Hepatocyte (in vitro differentiated cells): ENCODE results near the gene TPST1. TPM values are rescaled to one million over a fixed set of nuclear protein-coding genes. Genes with fewer than 3 reads are reported as not detected.

Source experiments
- DNase-seq: peaks from one replicate; pipeline ENCODE4 v3.0.0-alpha.2; 2016; ENCODE audit warnings: low spot score
- H2AFZ ChIP-seq: fragments of 200-600 bp; sonication (generic); 2 replicates; pipeline ENCODE4 v1.6.0; 2016; ENCODE audit warnings: antibody characterized with exemption, mild to moderate bottlenecking
- H3K27ac ChIP-seq: fragments of 200-600 bp; sonication (generic); 2 replicates; pipeline ENCODE4 v1.5.1; 2016; ENCODE audit warnings: mild to moderate bottlenecking
- H3K27me3 ChIP-seq: fragments of 200-600 bp; sonication (generic); 2 replicates; pipeline ENCODE4 v1.6.1; 2016
- H3K36me3 ChIP-seq: fragments of 200-600 bp; sonication (generic); replicated peaks from 2 replicates; pipeline ENCODE4 v1.5.1; 2016; ENCODE audit warnings: low read depth; ENCODE audit not compliant: insufficient read depth
- H3K4me1 ChIP-seq: fragments of 200-600 bp; sonication (generic); 2 replicates; pipeline ENCODE4 v1.5.1; 2016; ENCODE audit warnings: mild to moderate bottlenecking, moderate library complexity; ENCODE audit not compliant: insufficient read depth
- H3K4me2 ChIP-seq: fragments of 200-600 bp; sonication (generic); 2 replicates; pipeline ENCODE4 v1.6.0; 2016
- H3K4me3 ChIP-seq: fragments of 200-600 bp; sonication (generic); 2 replicates; pipeline ENCODE4 v1.5.1; 2016; ENCODE audit warnings: mild to moderate bottlenecking
- H3K79me2 ChIP-seq: fragments of 200-600 bp; sonication (generic); 2 replicates; pipeline ENCODE4 v1.6.0; 2017; ENCODE audit warnings: mild to moderate bottlenecking
- H3K9me2 ChIP-seq: fragments of 200-600 bp; sonication (generic); replicated peaks from 2 replicates; pipeline ENCODE4 v1.6.0; 2017; ENCODE audit warnings: mild to moderate bottlenecking; ENCODE audit not compliant: insufficient read depth
- H3K9me3 ChIP-seq: fragments of 200-600 bp; sonication (generic); 2 replicates; pipeline ENCODE4 v1.5.1; 2016; ENCODE audit warnings: low read depth, mild to moderate bottlenecking
- H4K20me1 ChIP-seq: fragments of 200-600 bp; sonication (generic); 2 replicates; pipeline ENCODE4 v1.6.0; 2016; ENCODE audit warnings: mild to moderate bottlenecking; ENCODE audit not compliant: insufficient read depth, poor library complexity, severe bottlenecking
- EZH2 ChIP-seq: fragments of 200-600 bp; sonication (generic); IDR thresholded peaks from 2 replicates; pipeline ENCODE4 v1.6.1; 2016; ENCODE audit warnings: antibody characterized with exemption, mild to moderate bottlenecking, borderline replicate concordance
- EZH2phosphoT487 ChIP-seq: fragments of 200-600 bp; sonication (generic); IDR thresholded peaks from one replicate; pipeline ENCODE4 v1.6.1; 2018; ENCODE audit warnings: antibody characterized with exemption, mild to moderate bottlenecking, low read depth, moderate library complexity; ENCODE audit not compliant: unreplicated experiment, severe bottlenecking
- WGBS: methylation state at CpG from one replicate; pipeline ENCODE4 v1.1.6; 2016; ENCODE audit warnings: low lambda C conversion rate; ENCODE audit errors: missing lambda C conversion rate; 5-methylcytosine and 5-hydroxymethylcytosine counted together
- polyA plus RNA-seq: library from polyadenylated mRNA; unstranded; fragments of >200 nt; fragmentation: Nextera tagmentation; extraction: Ambion mirVana; gene quantifications from 2 replicates; pipeline ENCODE4 v1.2.1, GENCODE V29; 2016
- total RNA-seq: library from RNA; depleted of rRNA; stranded (reverse); fragments of >200 nt; gene quantifications from 2 replicates; pipeline ENCODE4 v1.2.3, GENCODE V29; 2014
- TF ChIP-seq, protein P1 (sequence below): fragments of 200-600 bp; sonication (generic); IDR thresholded peaks from 2 replicates; pipeline ENCODE4 v1.5.1; 2016; ENCODE audit warnings: antibody characterized with exemption, mild to moderate bottlenecking; ENCODE audit not compliant: poor library complexity

TPST1 gene
- total and polyA plus RNA-seq, 2 experiments from 2014 or later: 85.2 to 91.2 TPM

DNA sequence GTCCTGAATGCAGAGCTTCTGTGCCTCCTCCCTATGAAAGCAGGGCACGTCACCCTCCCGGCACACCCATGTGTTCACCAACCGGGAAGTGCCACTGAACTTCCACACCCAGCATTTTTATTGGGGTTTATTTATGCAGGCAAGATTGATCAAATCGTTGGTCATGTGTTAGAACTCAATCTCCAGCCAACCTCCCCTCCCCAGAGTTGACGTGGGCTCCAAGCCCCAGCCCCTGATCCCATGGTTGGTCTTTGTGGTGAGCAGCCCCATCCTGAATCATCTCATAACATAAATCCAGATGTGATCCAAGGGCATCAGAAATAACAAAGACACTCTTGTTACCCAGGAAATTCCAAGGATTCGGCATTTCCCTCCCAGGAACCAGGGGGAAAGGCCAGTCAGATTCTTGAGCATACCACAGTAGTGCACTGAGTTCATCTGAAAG, 151.2 kb downstream of the TPST1 start:
- H3K4me3 ChIP-seq: no peak overlapping the region
- TF ChIP-seq EZH2 (no peak), EZH2phosphoT487 (no peak)
- TF ChIP-seq, protein P1, sequence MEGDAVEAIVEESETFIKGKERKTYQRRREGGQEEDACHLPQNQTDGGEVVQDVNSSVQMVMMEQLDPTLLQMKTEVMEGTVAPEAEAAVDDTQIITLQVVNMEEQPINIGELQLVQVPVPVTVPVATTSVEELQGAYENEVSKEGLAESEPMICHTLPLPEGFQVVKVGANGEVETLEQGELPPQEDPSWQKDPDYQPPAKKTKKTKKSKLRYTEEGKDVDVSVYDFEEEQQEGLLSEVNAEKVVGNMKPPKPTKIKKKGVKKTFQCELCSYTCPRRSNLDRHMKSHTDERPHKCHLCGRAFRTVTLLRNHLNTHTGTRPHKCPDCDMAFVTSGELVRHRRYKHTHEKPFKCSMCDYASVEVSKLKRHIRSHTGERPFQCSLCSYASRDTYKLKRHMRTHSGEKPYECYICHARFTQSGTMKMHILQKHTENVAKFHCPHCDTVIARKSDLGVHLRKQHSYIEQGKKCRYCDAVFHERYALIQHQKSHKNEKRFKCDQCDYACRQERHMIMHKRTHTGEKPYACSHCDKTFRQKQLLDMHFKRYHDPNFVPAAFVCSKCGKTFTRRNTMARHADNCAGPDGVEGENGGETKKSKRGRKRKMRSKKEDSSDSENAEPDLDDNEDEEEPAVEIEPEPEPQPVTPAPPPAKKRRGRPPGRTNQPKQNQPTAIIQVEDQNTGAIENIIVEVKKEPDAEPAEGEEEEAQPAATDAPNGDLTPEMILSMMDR: no peak
- no peak overlapping the region for H3K4me2 ChIP-seq
- H3K36me3 ChIP-seq: no peaks in the 10 kb centered on the region
- no peak for DNase-seq
- no peaks in the 10 kb centered on the region for H4K20me1 ChIP-seq
- H3K27me3 ChIP-seq: no peaks in the 10 kb centered on the region
- H3K9me3 ChIP-seq: no peaks in the 10 kb centered on the region
- H3K4me1 ChIP-seq: peaks cover 4% of the 10 kb centered on the region
- no peaks in the 10 kb centered on the region for H3K9me2 ChIP-seq
- peak overlapping the region; percentile 21 for H3K27ac ChIP-seq
- H2AFZ ChIP-seq: no peak overlapping the region
- peaks cover 28% of the 10 kb centered on the region for H3K79me2 ChIP-seq
- 98% methylated on average over 6 of the region's 6 CpGs for WGBS

DNA sequence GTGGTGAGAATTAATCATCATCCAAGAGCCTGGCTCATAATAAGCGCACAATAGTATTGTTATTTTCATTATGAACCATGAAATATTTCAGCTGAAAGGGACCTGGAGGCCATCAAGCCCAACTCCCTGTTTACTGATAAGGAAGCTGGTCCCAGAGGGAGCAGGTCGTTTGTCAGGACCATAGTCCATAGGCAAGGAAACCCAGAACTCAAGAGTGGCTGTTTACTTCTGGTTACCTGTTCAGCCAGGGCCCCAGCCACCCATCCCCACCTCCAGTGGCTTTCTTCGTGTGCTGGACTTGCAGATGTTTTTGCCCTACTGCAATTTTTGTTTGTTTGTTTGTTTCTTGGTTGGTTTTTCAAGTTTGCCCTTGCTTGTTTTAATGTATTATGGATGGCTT, 152.0 kb downstream of the TPST1 start:
- no peak for TF ChIP-seq EZH2
- no peak for TF ChIP-seq EZH2phosphoT487
- TF ChIP-seq, protein P1: no peak
- WGBS: 55% methylated on average over 3 of the region's 3 CpGs
- Histone ChIP-seq H3K9me3 (no peaks in the 10 kb centered on the region), H4K20me1 (no peaks in the 10 kb centered on the region), H3K27ac (peak overlapping the region; percentile 21), H3K79me2 (peaks cover 22% of the 10 kb centered on the region), H3K4me3 (no peak overlapping the region), H3K9me2 (no peaks in the 10 kb centered on the region), H3K4me1 (peaks cover 1% of the 10 kb centered on the region), H2AFZ (no peak overlapping the region), H3K27me3 (no peaks in the 10 kb centered on the region), H3K36me3 (no peaks in the 10 kb centered on the region), H3K4me2 (no peak overlapping the region)
- DNase-seq: no peak

DNA sequence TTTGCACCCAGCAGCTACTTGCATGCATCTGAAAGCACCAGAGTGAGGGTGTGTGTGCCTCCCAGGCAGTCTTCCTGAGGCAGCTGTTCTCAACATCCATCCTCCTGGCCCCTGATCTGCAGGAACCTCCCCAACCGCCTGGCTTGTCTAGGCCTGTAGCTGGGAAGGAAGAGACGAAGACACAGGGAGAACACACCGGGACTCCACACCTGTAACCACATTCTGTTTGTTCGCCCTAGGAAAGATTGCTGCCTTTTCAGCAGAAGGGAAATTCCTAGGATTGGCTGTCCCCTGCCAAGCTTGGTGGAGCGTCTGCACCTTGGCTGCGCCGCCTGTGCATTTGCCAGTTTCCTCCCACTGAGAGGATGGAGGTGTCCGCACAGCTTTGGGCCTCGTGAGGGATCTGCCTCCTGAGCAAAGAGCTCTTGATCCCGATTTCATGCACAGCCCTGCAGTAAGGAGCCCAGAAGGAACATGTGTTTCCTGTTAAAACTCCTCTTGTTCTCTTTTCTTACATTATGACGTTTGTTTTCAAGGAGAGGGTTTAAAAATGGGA, 154.6 kb downstream of the TPST1 start:
- DNase-seq: no peak
- no peak overlapping the region for H3K4me3 ChIP-seq
- no peaks in the 10 kb centered on the region for H4K20me1 ChIP-seq
- no peak overlapping the region for H3K4me2 ChIP-seq
- no peak overlapping the region for H3K27ac ChIP-seq
- peaks cover 5% of the 10 kb centered on the region for H3K79me2 ChIP-seq
- no peaks in the 10 kb centered on the region for H3K36me3 ChIP-seq
- TF ChIP-seq, protein P1: no peak
- TF ChIP-seq EZH2phosphoT487 (no peak), EZH2 (no peak)
- H3K9me3 ChIP-seq: no peaks in the 10 kb centered on the region
- H3K4me1 ChIP-seq: no peaks in the 10 kb centered on the region
- no peaks in the 10 kb centered on the region for H3K9me2 ChIP-seq
- H3K27me3 ChIP-seq: no peaks in the 10 kb centered on the region
- no peak overlapping the region for H2AFZ ChIP-seq
- WGBS: 75% methylated on average over 11 of the region's 11 CpGs
